Peyer's patch (tissue), 4 donors: Measurements from ENCODE around the gene CROCC.

ENCODE experiments used
- POLR2A ChIP-seq, 2 donors: fragments of 450-650 bp; IDR thresholded peaks; one replicate each; pipeline ENCODE4 v1.5.1; 2017; ENCODE audit warnings: antibody characterized with exemption in 2 of 2, mild to moderate bottlenecking in 2 of 2, moderate library complexity in 2 of 2
- TF ChIP-seq, protein P1 (sequence below), 6 experiments: fragments of 450-650 bp in 4 of 6; fragments of 200-600 bp in 2 of 6; sonication (generic) in 1 of 6; IDR thresholded peaks; one replicate each; pipeline ENCODE4 v1.5.1; 2017 to 2019; ENCODE audit warnings: antibody characterized with exemption in 6 of 6, mild to moderate bottlenecking in 3 of 6, moderate library complexity in 1 of 6

DNA sequence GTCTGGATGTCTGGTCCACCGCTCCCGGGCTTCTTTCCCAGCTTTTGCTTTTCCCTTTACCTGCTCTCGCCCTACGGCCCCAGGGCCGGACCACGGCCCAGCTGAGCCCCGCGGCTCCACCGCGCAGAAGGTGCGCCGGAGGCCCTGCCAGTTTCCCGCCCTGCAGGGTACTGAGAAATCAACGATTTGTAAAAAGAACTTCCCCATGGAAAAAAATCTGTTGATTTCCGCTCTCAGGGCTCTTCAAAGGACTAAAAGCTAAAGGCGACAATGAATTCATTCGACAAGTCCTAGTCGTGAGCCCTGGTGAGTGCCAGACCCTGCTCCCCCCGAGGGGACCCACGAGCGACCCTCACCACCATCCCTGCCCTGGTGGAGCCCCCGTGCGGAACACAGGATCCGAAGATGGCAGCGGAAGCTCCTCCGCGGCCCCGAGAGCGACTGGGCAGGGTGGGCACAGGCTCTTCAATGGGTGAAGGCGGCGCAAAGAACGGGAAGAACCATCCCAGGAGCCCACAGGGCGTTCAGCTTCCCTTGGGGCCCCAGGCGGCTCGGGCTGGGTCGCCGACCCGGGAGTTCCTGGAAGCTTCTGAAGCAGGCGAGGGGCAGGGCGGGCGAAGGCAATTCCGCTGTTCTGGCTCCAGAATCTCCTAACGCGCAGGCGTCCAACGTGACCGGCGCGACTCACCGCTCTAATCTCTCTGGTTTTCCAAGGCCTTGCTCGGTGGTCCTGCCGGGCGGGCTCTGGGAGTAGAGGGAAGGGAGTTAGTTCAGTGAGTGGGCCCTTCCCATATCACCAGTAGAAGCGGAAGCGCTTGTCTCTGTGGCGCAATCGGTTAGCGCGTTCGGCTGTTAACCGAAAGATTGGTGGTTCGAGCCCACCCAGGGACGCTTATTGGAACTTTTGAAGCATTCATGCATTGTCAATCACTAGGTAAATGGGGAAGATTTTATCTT, 32.6 kb upstream of the CROCC start:
- TF ChIP-seq, protein P1, sequence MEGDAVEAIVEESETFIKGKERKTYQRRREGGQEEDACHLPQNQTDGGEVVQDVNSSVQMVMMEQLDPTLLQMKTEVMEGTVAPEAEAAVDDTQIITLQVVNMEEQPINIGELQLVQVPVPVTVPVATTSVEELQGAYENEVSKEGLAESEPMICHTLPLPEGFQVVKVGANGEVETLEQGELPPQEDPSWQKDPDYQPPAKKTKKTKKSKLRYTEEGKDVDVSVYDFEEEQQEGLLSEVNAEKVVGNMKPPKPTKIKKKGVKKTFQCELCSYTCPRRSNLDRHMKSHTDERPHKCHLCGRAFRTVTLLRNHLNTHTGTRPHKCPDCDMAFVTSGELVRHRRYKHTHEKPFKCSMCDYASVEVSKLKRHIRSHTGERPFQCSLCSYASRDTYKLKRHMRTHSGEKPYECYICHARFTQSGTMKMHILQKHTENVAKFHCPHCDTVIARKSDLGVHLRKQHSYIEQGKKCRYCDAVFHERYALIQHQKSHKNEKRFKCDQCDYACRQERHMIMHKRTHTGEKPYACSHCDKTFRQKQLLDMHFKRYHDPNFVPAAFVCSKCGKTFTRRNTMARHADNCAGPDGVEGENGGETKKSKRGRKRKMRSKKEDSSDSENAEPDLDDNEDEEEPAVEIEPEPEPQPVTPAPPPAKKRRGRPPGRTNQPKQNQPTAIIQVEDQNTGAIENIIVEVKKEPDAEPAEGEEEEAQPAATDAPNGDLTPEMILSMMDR (IDR thresholded peaks at IDR 0.05) = peak in 1 of 6 experiments; percentile 25
- TF ChIP-seq POLR2A (IDR thresholded peaks at IDR 0.05) = peak in 1 of 2 donors; percentile 21
